Liver (tissue), 10 donors: ENCODE measurements around the gene TVP23C. TPM values are rescaled to one million over a fixed set of nuclear protein-coding genes. Genes with fewer than 3 reads are reported as not detected.

Experiments used
- DNase-seq: peaks from one replicate; pipeline ENCODE4 v3.0.0-alpha.2; 2017; ENCODE audit warnings: low spot score
- H3K27ac ChIP-seq, 2 donors: one replicate each; pipeline ENCODE4 v1.7.0; 2013; ENCODE audit warnings: inconsistent platforms in 2 of 2, low read length in 2 of 2, control low read depth in 1 of 2, low read depth in 1 of 2, mild to moderate bottlenecking in 1 of 2
- H3K27me3 ChIP-seq, 4 donors: one replicate each; pipeline versions ENCODE4 v1.6.1 to v1.7.0; 2013; ENCODE audit warnings: low read length in 3 of 4, inconsistent platforms in 1 of 4, mild to moderate bottlenecking in 1 of 4, moderate library complexity in 1 of 4; ENCODE audit not compliant: control insufficient read depth in 4 of 4, insufficient read depth in 4 of 4
- H3K36me3 ChIP-seq, 4 donors: one replicate each; pipeline versions ENCODE4 v1.6.1 to v1.7.0; 2013; ENCODE audit warnings: low read length in 3 of 4, mild to moderate bottlenecking in 3 of 4, low read depth in 1 of 4, moderate library complexity in 1 of 4; ENCODE audit not compliant: control insufficient read depth in 4 of 4, insufficient read depth in 3 of 4
- H3K4me1 ChIP-seq, 4 donors: one replicate each; pipeline versions ENCODE4 v1.6.1 to v1.7.0; 2013; ENCODE audit warnings: low read length in 3 of 4, mild to moderate bottlenecking in 3 of 4, moderate library complexity in 1 of 4; ENCODE audit not compliant: control insufficient read depth in 4 of 4, insufficient read depth in 4 of 4
- H3K4me3 ChIP-seq, 3 donors: one replicate each; pipeline versions ENCODE4 v1.6.1 to v1.7.0; 2013; ENCODE audit warnings: low read length in 3 of 3, control low read depth in 1 of 3, low read depth in 1 of 3, mild to moderate bottlenecking in 1 of 3
- H3K9ac ChIP-seq, 2 donors: one replicate each; pipeline ENCODE4 v1.7.0; 2013; ENCODE audit warnings: low read length in 2 of 2, mild to moderate bottlenecking in 2 of 2, moderate library complexity in 2 of 2, control low read depth in 1 of 2, low read depth in 1 of 2
- H3K9me3 ChIP-seq, 4 donors: one replicate each; pipeline versions ENCODE4 v1.6.1 to v1.7.0; 2013; ENCODE audit warnings: low read length in 3 of 4; ENCODE audit not compliant: control insufficient read depth in 4 of 4
- ATF3 ChIP-seq: IDR thresholded peaks from 2 replicates; pipeline ENCODE4 v1.6.1; 2016; ENCODE audit warnings: antibody characterized with exemption
- CTCF ChIP-seq: fragments of 150-350 bp; IDR thresholded peaks from 2 replicates; pipeline ENCODE4 v1.5.1; 2017; ENCODE audit warnings: improper control_type of control experiment, low read depth, low read length; ENCODE audit not compliant: missing input control
- FOXA1 ChIP-seq: IDR thresholded peaks from 2 replicates; pipeline ENCODE4 v1.6.1; 2016; ENCODE audit warnings: antibody characterized with exemption
- FOXA2 ChIP-seq: IDR thresholded peaks from 2 replicates; pipeline ENCODE4 v1.6.1; 2016; ENCODE audit warnings: antibody characterized with exemption
- GABPA ChIP-seq, 2 donors: IDR thresholded peaks in 1 of 2; conservative IDR thresholded peaks in 1 of 2; 2 replicates each; pipeline ENCODE4 v1.6.1; 2016; ENCODE audit warnings: antibody characterized with exemption in 2 of 2, mild to moderate bottlenecking in 1 of 2, moderate library complexity in 1 of 2
- HNF4A ChIP-seq, 2 donors: conservative IDR thresholded peaks; 2 replicates each; pipeline ENCODE4 v1.6.1; 2016; ENCODE audit warnings: antibody characterized with exemption in 2 of 2, mild to moderate bottlenecking in 2 of 2
- HNF4G ChIP-seq: IDR thresholded peaks from 2 replicates; pipeline ENCODE4 v1.6.1; 2016; ENCODE audit warnings: antibody characterized with exemption
- JUND ChIP-seq, 2 donors: IDR thresholded peaks; 2 replicates each; pipeline ENCODE4 v1.6.1; 2016; ENCODE audit warnings: antibody characterized with exemption in 2 of 2
- MAX ChIP-seq: IDR thresholded peaks from 2 replicates; pipeline ENCODE4 v1.6.1; 2016; ENCODE audit warnings: antibody characterized with exemption
- NR2F2 ChIP-seq: IDR thresholded peaks from 2 replicates; pipeline ENCODE4 v1.6.1; 2016; ENCODE audit warnings: antibody characterized with exemption
- REST ChIP-seq: IDR thresholded peaks from 2 replicates; pipeline ENCODE4 v1.6.1; 2016; ENCODE audit warnings: antibody characterized with exemption, mild to moderate bottlenecking
- RXRA ChIP-seq, 2 donors: IDR thresholded peaks; 2 replicates each; pipeline ENCODE4 v1.6.1; 2017 to 2018; ENCODE audit warnings: antibody characterized with exemption in 2 of 2, mild to moderate bottlenecking in 1 of 2
- TAF1 ChIP-seq: conservative IDR thresholded peaks from 2 replicates; pipeline ENCODE4 v1.6.1; 2016; ENCODE audit warnings: antibody characterized with exemption, mild to moderate bottlenecking
- YY1 ChIP-seq: IDR thresholded peaks from 2 replicates; pipeline ENCODE4 v1.6.1; 2016; ENCODE audit warnings: antibody characterized with exemption, mild to moderate bottlenecking
- WGBS: extraction: QIAGEN DNeasy Blood & Tissue Kit; methylation state at CpG from one replicate; pipeline ENCODE4 v1.1.7; 2013; 5-methylcytosine and 5-hydroxymethylcytosine counted together
- polyA plus RNA-seq, 2 donors: library from polyadenylated mRNA; stranded (reverse) in 1 of 2; unstranded in 1 of 2; fragments of 200-250 nt in 1 of 2; fragments of >200 nt in 1 of 2; fragmentation: Nextera tagmentation in 1 of 2; extraction: Ambion mirVana in 1 of 2; gene quantifications; one replicate each; pipeline versions ENCODE4 v1.2.1 to v1.2.3, GENCODE V29; 2013 to 2015
- small RNA-seq: library from RNA; depleted of rRNA; stranded (forward); fragments of <200 nt; gene quantifications from one replicate; pipeline ENCODE3, GENCODE V24; 2014
- total RNA-seq, 2 donors: library from RNA; depleted of rRNA; stranded (reverse); fragments of >200 nt; gene quantifications; one replicate each; pipeline ENCODE4 v1.2.3, GENCODE V29; 2014
- donor health status: healthy.
- donor health status: healthy.
- donor health status: healthy.
- donor health status: healthy.
- donor health status: healthy.

TVP23C gene
- total and polyA plus RNA-seq, 4 donors, result 0.77 to 20.7 (median 4.9) TPM

GRCh38 chr17:15453246-15453645, 110.0 kb downstream of the TVP23C start (continued):
- no peak for TF ChIP-seq FOXA1

GRCh38 chr17:15452746-15453145, 110.5 kb downstream of the TVP23C start:
- H3K9me3 ChIP-seq, result peaks cover 0 to 5% (median 1%) of the 10 kb centered on the region in 4 donors
- no peak overlapping the region for H3K27ac ChIP-seq
- no peak overlapping the region for H3K4me3 ChIP-seq
- no peaks in the 10 kb centered on the region for H3K27me3 ChIP-seq
- no peak overlapping the region for H3K9ac ChIP-seq
- peaks cover 0 to 3% (median 0%) of the 10 kb centered on the region in 4 donors for H3K36me3 ChIP-seq
- TF ChIP-seq HNF4G (no peak), HNF4A (conservative IDR thresholded peaks at IDR 0.05) (no peak), TAF1 (no peak), YY1 (no peak), JUND (IDR thresholded peaks at IDR 0.05) (no peak), CTCF (no peak), MAX (no peak), FOXA1 (no peak), ATF3 (no peak), GABPA (IDR thresholded peaks at IDR 0.05 in 1 of 2, conservative IDR thresholded peaks at IDR 0.05 in 1 of 2) (no peak), RXRA (IDR thresholded peaks at IDR 0.05) (no peak), NR2F2 (no peak), FOXA2 (no peak), REST (no peak)
- 73% methylated on average over 1 of the region's 1 CpG for WGBS
- H3K4me1 ChIP-seq, result peaks cover 0 to 3% (median 0%) of the 10 kb centered on the region in 4 donors
- DNase-seq, result no peak

Small RNA genes lying within 50 kb of the gene (small RNA-seq; reads per million reads assigned to genes)
- gene AC005838.1 (not detected), gene RF00090 (not detected)

Other genes with a start within 250 kb of the TVP23C start
- gene TEKT3, start 221.9 kb downstream of the TVP23C start, total RNA-seq, result under 1 TPM; 0.08 to 0.33 TPM
- gene TEKT3, start 221.9 kb downstream of the TVP23C start, polyA plus RNA-seq, result not detected
- 1 to 10 TPM; 1.8 to 3.3 TPM for gene CDRT4, start 95.9 kb downstream of the TVP23C start, total RNA-seq
- under 1 TPM in 1 of 2 donors, not detected in 1; 0.43 TPM for gene CDRT4, start 95.9 kb downstream of the TVP23C start, polyA plus RNA-seq
- gene FBXW10B, start 56.2 kb upstream of the TVP23C start, total RNA-seq, result under 1 TPM in 1 of 2 donors, not detected in 1; 0.59 TPM
- under 1 TPM; 0.10 to 0.42 TPM for gene FBXW10B, start 56.2 kb upstream of the TVP23C start, polyA plus RNA-seq
- 1 to 10 TPM; 6.5 to 6.6 TPM for gene TRIM16, start 120.8 kb upstream of the TVP23C start, total RNA-seq
- 1 to 10 TPM; 1.9 to 2.8 TPM for gene TRIM16, start 120.8 kb upstream of the TVP23C start, polyA plus RNA-seq
- 1 to 10 TPM; 6.8 to 7.5 TPM for gene ZNF286A, start 136.3 kb upstream of the TVP23C start, total RNA-seq
- 1 to 10 TPM; 1.1 to 1.4 TPM for gene ZNF286A, start 136.3 kb upstream of the TVP23C start, polyA plus RNA-seq
- gene TBC1D26, start 168.8 kb upstream of the TVP23C start, total RNA-seq, result not detected
- not detected for gene TBC1D26, start 168.8 kb upstream of the TVP23C start, polyA plus RNA-seq